ENCODE results near the gene ACOXL.

The ACOXL gene

DNA sequence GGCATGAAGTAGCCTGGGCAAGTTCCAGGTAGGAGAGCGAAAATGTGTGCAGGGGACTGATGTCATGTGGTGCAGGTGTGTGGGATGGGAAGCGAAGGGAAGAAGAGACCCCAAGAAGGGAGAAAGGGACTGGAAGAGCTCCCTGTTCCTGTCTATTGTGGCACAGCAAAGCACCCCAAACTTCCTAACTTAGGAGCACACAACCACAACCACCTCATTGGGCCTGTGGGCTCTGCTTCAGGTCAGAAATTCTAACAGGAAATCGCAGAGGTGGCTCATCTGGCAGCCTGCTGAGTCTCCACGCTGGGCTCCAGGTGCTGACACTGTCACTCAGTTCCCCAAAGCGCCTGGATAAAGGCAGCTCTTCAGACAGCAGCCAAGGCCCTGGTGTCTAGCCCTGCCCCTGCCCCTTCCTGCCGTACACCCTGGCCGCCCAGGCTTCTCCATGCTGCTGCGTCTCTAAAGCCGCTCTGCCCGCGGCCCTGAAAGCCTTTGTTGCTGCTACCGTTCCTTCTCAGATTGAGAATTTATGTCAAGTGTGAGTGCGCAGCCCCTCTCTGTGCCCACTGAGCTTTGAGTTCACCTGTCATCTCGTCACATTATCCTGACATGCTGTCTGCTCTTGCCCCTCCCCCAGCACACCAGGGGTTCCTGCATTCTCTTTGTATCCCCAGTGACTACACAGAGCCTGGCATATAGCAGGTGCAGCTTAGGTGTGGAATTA, 248.1 kb downstream of the ACOXL start:
- no peak for DNase-seq

DNA sequence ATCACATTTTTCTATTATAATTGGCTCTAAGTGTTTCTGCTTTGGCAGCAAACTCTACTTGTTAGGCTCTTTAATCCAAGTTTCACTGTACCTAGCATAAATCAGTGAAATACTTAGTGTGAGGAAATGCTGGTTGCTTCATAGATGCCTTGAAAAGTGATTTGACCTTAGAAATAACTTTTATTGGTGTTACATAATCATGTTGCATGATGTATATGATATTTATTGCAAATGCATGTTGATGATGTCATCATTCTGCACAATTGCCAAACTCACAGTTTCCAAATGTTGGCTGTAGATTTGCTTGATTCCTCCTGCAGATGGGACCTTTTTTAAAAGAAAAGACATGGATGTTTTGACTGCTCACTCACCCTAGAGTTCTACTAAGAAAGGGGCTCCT, 250.8 kb downstream of the ACOXL start:
- peak; percentile 41 for DNase-seq

GRCh38 chr2:110984694-110985490, 252.5 kb downstream of the ACOXL start:
- DNase-seq, result no peak

GRCh38 chr2:110990440-110990839, 258.1 kb downstream of the ACOXL start:
- no peak for DNase-seq

DNA sequence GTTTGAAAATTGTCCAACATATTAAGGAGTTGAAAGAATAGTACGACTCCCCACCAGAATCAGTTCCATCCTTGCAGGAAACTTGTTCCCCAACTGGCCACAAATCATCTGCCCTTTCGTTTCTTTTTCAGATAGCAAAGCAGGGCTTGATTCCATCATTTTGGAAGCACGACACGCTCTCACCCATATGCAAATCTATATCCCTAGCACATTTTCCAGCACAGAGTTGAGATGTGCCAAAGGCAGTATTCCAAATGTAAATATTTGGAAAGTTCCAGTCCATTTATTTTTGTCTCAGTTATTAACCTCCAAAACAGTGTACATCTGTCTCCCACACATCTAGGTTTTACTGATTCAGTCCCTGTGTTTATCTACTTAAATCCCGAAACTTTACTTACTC, 259.5 kb downstream of the ACOXL start:
- DNase-seq, result peak; percentile 69

DNA sequence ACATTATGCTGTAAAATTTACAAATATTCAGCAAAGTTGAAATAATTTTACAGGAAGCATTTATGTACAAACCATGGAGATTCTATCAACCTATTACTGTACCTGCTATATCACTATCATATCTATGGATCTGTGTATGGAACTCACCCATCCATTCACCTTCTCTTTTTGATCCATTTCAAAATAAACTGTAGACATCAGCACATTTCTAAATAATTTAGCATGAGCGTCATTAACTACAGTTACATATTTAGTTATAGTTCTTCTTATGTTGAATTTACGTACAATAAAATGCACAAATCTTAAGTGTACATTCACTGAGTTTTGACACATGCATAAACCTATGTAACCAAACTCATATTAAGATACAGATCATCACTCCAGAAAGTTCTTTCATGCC, 260.5 kb downstream of the ACOXL start:
- no peak for DNase-seq

- DNase-seq, result no peak
Observed at GRCh38 chr2:110993557-110994231, 261.3 kb downstream of the ACOXL start.

DNA sequence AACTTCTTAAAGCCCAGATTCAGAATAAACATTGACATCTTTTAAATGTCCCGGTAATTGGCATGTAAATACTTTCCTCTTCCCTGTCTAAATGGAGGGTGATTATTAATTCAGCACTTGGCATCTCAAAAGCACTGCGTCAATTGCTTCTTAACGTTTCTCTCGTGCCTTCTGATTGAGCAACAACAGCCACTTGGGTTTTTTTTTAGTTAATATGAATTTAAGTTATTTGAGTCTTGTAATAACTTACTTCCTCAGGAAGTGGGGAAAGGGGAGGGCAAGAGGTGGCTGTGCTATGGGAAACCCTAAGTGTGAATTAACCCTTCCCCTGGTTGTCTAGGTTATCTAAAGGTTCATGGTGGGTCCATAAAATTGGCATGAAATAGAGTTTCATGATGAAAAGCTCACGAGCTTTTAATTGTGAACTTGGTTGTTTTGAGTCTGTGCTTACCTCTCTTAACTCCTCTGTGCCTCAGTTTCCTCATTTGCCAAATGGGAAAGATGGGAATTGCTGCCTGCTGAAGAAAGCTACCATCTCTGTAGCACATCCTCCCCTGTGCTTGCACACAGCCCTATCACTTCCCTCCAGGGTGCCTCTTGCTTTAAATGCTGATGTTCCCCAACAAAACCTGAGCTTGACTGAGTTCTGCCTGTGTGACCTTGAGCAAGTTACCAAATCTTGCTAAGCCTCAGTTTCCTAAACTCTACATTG, 262.0 kb downstream of the ACOXL start:
- DNase-seq, result no peak

- DNase-seq, result no peak
Observed at GRCh38 chr2:110995911-110996310, 263.5 kb downstream of the ACOXL start.

- no peak for DNase-seq
Observed at GRCh38 chr2:110997331-110998045, 265.1 kb downstream of the ACOXL start.

DNA sequence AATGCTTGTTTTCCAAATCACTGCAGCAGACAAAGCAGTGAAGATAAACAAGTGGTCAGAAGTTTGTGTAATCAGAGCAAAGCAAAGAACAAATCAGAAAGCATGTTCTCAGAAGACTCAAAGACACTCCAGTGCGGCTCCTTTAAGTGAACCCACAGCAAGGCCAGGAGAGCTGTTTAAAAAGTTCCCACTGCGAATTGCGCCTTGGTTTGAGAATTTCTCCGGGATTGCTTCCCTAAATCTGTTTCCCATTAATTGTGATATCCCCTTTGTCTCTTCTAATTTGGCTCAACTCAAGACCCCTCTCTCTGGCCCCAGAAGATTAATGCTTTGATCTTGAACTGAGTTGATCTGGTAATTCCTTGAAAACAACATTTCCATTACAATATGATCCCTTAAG, 265.9 kb downstream of the ACOXL start:
- DNase-seq, result no peak

- DNase-seq, result no peak
Observed at GRCh38 chr2:110999626-111000025, 267.3 kb downstream of the ACOXL start.

DNA sequence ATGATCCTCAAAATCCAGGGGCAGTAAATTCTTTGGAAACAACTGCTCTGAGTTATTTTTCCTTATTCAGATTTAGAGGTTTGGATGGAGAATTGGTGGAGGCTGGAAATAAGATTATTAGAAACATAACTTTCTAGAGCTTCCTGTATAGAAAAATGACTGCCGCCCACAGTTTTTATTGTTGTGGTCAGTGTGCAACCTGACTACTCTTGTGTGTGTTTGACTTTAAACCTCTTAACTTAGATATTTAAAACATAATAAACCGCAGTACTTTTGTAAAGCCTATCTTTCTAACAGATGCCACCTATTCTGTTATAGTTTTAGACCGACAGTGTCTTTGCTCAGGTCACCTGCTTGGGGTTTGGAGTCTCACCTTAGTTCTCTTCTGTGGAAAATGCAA, 272.9 kb downstream of the ACOXL start:
- no peak for DNase-seq

GRCh38 chr2:111005821-111006220, 273.4 kb downstream of the ACOXL start:
- DNase-seq, result no peak

GRCh38 chr2:111007757-111008688, 275.6 kb downstream of the ACOXL start:
- no peak for DNase-seq

DNA sequence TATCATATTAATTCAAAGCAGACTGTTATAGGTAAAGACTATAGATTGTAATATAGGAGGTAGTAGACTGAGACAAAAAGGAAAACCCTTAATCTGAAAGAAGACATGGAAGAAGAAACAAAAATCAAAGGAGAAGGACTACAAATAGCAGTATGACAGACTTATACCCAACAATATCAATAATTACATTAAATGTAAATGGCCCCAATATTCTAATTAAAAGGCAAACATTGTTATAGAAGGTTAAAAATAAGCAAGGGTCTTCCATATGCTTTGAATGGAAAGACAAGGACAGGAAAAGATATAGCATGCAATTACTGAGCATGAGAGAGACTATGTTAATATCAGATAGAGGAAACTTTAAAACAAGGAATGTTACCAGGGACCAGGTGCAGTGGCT, 278.8 kb downstream of the ACOXL start:
- DNase-seq, result no peak

GRCh38 chr2:111015283-111015995, 283.1 kb downstream of the ACOXL start:
- DNase-seq, result no peak

- no peak for DNase-seq
Observed at GRCh38 chr2:111017034-111017622, 284.8 kb downstream of the ACOXL start.

GRCh38 chr2:111017909-111018308, 285.5 kb downstream of the ACOXL start:
- no peak for DNase-seq

DNA sequence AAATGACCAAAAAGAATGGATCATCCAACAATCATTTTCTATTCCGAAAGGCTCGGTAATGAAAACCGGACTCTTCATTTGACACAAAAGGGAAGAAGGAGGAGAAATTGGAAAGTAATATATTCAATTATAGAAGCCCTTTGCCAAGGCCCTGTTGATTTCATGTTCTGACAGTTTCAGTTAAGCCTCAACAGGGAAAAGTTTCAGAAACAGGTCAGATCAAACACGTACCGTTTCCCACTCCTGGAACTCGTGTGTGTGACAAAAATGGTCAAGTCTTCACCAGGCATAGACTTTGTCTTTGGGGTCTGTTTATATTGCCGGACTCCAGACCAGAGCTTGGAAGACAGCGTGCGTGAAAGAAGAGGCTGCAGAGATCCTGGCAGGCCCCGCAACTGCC, 287.0 kb downstream of the ACOXL start:
- no peak for DNase-seq

All from right hindlimb (tissue), 1 donor.